Right atrium auricular region (tissue), 2 donors: Measurements from ENCODE around the gene PAFAH1B2. TPM values are rescaled to one million over a fixed set of nuclear protein-coding genes. Genes with fewer than 3 reads are reported as not detected.
A peak's percentile ranks its signal among the peaks of the same experiment; 100 is the strongest.

Experiments
- DNase-seq: peaks from one replicate; pipeline ENCODE4 v3.0.0-alpha.2; 2019; ENCODE audit warnings: low spot score
- H3K27ac ChIP-seq, 2 donors: fragments of 200-600 bp; sonication (generic); 1 replicate in 1 of 2; 2 replicates in 1 of 2; pipeline ENCODE4 v1.5.1; 2016 to 2019
- H3K27me3 ChIP-seq, 2 donors: fragments of 200-600 bp; sonication (generic); one replicate each; pipeline versions ENCODE4 v1.5.1 to v1.6.0; 2017 to 2019
- H3K36me3 ChIP-seq: fragments of 200-600 bp; sonication (generic); one replicate; pipeline ENCODE4 v1.5.1; 2016
- H3K4me1 ChIP-seq, 2 donors: fragments of 200-600 bp; sonication (generic); one replicate each; pipeline versions ENCODE4 v1.5.1 to v1.6.0; 2017 to 2019
- H3K4me3 ChIP-seq, 2 donors: fragments of 200-600 bp; sonication (generic); 1 replicate in 1 of 2; 2 replicates in 1 of 2; pipeline ENCODE4 v1.5.1; 2017 to 2019; ENCODE audit warnings: mild to moderate bottlenecking in 1 of 2, moderate library complexity in 1 of 2
- H3K9me3 ChIP-seq, 2 donors: fragments of 200-600 bp; sonication (generic); one replicate each; pipeline ENCODE4 v1.5.1; 2019
- CTCF ChIP-seq, 2 donors: fragments of 200-600 bp; sonication (generic); IDR thresholded peaks; one replicate each; pipeline ENCODE4 v1.5.1; 2019; ENCODE audit warnings: antibody characterized with exemption in 2 of 2
- total RNA-seq, 2 donors: library from RNA; depleted of rRNA; stranded (reverse); fragments of >200 nt; gene quantifications; one replicate each; pipeline ENCODE4 v1.1.0, GENCODE V29; 2016

PAFAH1B2 gene
- total RNA-seq, 2 donors from 2014 or later, result 41.1 to 65.8 TPM

- no peak overlapping the region for H3K27ac ChIP-seq
Observed at GRCh38 chr11:117175781-117176180, 31.7 kb downstream of the PAFAH1B2 start.

DNA sequence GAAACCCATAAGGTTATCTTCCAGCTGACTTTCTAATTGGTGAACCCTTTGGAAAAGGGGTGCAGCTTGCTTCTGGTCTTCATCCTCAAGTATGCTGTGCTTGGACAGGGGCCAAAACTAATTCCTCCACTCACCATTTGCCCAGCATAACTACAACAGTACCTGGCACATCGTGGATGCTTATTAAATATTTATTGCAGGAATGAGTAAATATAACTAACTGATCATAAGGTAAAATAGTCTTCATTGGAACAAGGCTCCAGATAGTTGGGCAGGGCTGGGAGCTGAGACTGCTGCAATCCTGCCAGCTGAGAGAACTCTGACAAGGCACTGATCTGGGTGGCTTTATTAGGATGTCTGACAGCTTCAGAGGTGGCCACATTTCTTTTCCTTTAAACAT lies 32.1 kb downstream of the PAFAH1B2 start:
- Histone ChIP-seq H3K4me3 (no peak overlapping the region), H3K4me1 (peaks cover 0 to 55% of the 10 kb centered on the region in 2 donors), H3K27ac (no peak overlapping the region), H3K27me3 (no peaks in the 10 kb centered on the region), H3K9me3 (no peaks in the 10 kb centered on the region), H3K36me3 (no peaks in the 10 kb centered on the region)
- DNase-seq, result no peak
- no peak for TF ChIP-seq CTCF (IDR thresholded peaks at IDR 0.05)

More at GRCh38 chr11:117175781-117176180, 31.7 kb downstream of the PAFAH1B2 start:
- Histone ChIP-seq H3K27me3 (no peaks in the 10 kb centered on the region), H3K4me1 (peaks cover 0 to 55% of the 10 kb centered on the region in 2 donors), H3K36me3 (no peaks in the 10 kb centered on the region), H3K9me3 (no peaks in the 10 kb centered on the region), H3K4me3 (no peak overlapping the region)
- no peak for TF ChIP-seq CTCF (IDR thresholded peaks at IDR 0.05)
- DNase-seq, result no peak

DNA sequence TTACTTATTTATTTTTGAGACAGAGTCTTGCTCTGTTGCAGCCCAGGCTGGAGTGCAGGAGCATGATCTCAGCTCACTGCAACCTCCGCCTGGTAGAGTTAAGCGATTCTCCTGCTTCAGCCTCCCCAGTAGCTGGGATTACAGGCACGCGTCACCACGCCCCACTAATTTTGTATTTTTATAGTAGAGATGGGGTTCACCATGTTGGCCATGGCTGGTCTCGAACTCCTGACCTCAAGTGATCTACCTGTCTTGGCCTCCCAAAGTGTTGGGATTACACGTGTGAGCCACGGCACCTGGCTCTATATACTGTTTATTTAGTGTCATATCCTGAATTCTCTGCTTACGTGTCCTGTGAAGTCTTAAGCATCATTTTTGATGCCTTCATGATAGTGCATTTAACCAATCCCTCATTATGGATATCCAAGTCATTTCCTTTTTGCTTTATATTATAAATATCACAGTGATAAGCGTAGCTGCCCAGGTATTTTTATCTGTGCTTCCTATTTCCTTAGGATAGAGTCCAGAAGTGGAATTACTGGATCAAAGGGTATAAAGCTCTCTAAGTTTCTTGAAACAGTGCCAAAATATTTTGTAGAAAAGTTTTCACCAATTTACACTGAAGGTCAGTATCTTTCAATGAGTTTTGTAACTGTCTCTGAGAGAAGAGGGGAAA lies 33.6 kb downstream of the PAFAH1B2 start:
- Histone ChIP-seq H3K36me3 (peaks cover 10% of the 10 kb centered on the region), H3K9me3 (no peaks in the 10 kb centered on the region), H3K4me1 (peaks cover 0 to 44% of the 10 kb centered on the region in 2 donors), H3K27me3 (no peaks in the 10 kb centered on the region), H3K4me3 (peak overlapping the region; percentile 14 to 85), H3K27ac (peak overlapping the region; percentile 95 to 96)
- TF ChIP-seq CTCF (IDR thresholded peaks at IDR 0.05), result no peak
- DNase-seq, result no peak

- H3K27me3 ChIP-seq, result no peaks in the 10 kb centered on the region
- peak within 1 kb of the TSS; percentile 69 to 85 for H3K4me3 ChIP-seq
- H3K36me3 ChIP-seq, result peaks cover 15% of the 10 kb centered on the region
- peak; percentile 97 for DNase-seq
- H3K4me1 ChIP-seq, result peaks cover 0 to 37% of the 10 kb centered on the region in 2 donors
- no peaks in the 10 kb centered on the region for H3K9me3 ChIP-seq
- H3K27ac ChIP-seq, result peak within 1 kb of the TSS; percentile 95 to 96
- TF ChIP-seq CTCF (IDR thresholded peaks at IDR 0.05), result no peak
Observed at GRCh38 chr11:117178210-117179034, 34.3 kb downstream of the PAFAH1B2 start, which contains the start of gene SIDT2. SIDT2 (plus strand) TSS chr11:117178743; CDS start chr11:117179264, 521 bp downstream.

GRCh38 chr11:117179048-117179999 lies 35.2 kb downstream of the PAFAH1B2 start:
- H3K36me3 ChIP-seq, result peaks cover 15% of the 10 kb centered on the region
- peak overlapping the region; percentile 69 to 85 for H3K4me3 ChIP-seq
- no peaks in the 10 kb centered on the region for H3K9me3 ChIP-seq
- TF ChIP-seq CTCF (IDR thresholded peaks at IDR 0.05), result no peak
- H3K4me1 ChIP-seq, result peaks cover 0 to 30% of the 10 kb centered on the region in 2 donors
- H3K27ac ChIP-seq, result peak overlapping the region; percentile 95 to 96
- peak; percentile 62 for DNase-seq
- no peaks in the 10 kb centered on the region for H3K27me3 ChIP-seq
